Measurements from ENCODE around the gene NAALADL2. TPM values are rescaled to one million over a fixed set of nuclear protein-coding genes. Genes with fewer than 3 reads are reported as not detected.

NAALADL2 gene
- total RNA-seq, 6 donors from 2014 or later: 4.4 to 12.6 (median 6.3) TPM

DNA sequence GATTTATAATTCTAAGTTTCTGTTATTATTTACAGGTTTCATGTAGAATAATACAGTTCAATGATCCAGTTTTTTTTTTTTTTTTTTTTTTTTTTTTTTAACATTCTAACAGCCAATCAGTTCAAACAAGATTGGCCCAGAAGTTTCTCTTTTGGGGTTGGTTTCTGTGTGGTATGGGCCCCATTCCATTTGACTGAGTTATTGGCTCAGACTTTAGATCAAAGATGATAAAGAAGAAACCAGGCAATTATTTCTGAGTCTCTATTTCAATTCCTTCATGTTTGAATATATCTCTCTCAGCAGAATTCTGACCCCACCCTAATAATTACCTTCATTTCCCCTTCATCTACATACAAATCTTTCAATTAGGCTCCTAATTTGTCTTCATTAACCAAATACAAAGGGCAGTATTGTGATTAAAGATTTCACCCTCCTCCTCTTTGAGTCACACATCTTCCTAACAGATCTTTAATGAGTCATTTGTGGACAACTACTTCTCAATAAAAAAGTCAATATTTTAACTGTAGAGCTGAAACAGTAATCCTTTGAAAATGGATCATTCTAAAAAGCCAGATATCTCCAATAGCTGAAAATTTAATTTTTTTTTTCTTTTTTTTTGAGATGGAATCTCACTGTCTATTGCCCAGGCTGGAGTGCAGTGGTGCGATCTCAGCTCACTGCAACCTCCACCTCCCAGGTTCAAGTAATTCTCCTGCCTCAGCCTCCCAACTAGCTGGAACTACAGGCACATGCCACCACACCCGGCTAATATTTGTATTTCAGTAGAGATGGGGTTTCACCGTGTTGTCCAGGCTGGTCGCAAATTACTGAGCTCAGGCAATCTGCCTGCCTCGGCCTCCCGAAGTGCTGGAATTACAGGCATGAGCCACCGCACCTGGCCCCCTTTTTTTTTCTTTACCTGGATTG lies 878.8 kb downstream of the NAALADL2 start:
- TF ChIP-seq EP300 (IDR thresholded peaks at IDR 0.05): no peak
- TF ChIP-seq POLR2AphosphoS5 (IDR thresholded peaks at IDR 0.05): no peak
- no peak for TF ChIP-seq POLR2A (IDR thresholded peaks at IDR 0.05)
- TF ChIP-seq, protein P1, sequence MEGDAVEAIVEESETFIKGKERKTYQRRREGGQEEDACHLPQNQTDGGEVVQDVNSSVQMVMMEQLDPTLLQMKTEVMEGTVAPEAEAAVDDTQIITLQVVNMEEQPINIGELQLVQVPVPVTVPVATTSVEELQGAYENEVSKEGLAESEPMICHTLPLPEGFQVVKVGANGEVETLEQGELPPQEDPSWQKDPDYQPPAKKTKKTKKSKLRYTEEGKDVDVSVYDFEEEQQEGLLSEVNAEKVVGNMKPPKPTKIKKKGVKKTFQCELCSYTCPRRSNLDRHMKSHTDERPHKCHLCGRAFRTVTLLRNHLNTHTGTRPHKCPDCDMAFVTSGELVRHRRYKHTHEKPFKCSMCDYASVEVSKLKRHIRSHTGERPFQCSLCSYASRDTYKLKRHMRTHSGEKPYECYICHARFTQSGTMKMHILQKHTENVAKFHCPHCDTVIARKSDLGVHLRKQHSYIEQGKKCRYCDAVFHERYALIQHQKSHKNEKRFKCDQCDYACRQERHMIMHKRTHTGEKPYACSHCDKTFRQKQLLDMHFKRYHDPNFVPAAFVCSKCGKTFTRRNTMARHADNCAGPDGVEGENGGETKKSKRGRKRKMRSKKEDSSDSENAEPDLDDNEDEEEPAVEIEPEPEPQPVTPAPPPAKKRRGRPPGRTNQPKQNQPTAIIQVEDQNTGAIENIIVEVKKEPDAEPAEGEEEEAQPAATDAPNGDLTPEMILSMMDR (IDR thresholded peaks at IDR 0.05): no peak
- ATAC-seq (ENCODE audit: low FRiP score in 2 of 2): no peak
- H3K4me3 ChIP-seq: no peak overlapping the region
- no peaks in the 10 kb centered on the region for H3K36me3 ChIP-seq
- no peak overlapping the region for H3K27ac ChIP-seq
- 93 to 94% methylated on average over 7 of the region's 7 CpGs for WGBS, 2 donors
- no peaks in the 10 kb centered on the region for H3K27me3 ChIP-seq
- H3K4me1 ChIP-seq: no peaks in the 10 kb centered on the region
- H3K9me3 ChIP-seq: peaks cover 0 to 9% (median 0%) of the 10 kb centered on the region in 4 donors
- DNase-seq: no peak

- Histone ChIP-seq H3K27me3 (no peaks in the 10 kb centered on the region), H3K27ac (no peak overlapping the region), H3K9me3 (no peaks in the 10 kb centered on the region), H3K4me1 (no peaks in the 10 kb centered on the region), H3K36me3 (no peaks in the 10 kb centered on the region), H3K4me3 (no peak overlapping the region)
- 84 to 85% methylated on average over 4 of the region's 4 CpGs for WGBS, 2 donors
- ATAC-seq (ENCODE audit: low FRiP score in 2 of 2) (no peak), DNase-seq (no peak)
- TF ChIP-seq POLR2A (IDR thresholded peaks at IDR 0.05) (no peak), POLR2AphosphoS5 (IDR thresholded peaks at IDR 0.05) (no peak), EP300 (IDR thresholded peaks at IDR 0.05) (no peak)
- TF ChIP-seq, protein P1 (IDR thresholded peaks at IDR 0.05): no peak
Measured at GRCh38 chr3:175741951-175742350, 882.8 kb downstream of the NAALADL2 start.

DNA sequence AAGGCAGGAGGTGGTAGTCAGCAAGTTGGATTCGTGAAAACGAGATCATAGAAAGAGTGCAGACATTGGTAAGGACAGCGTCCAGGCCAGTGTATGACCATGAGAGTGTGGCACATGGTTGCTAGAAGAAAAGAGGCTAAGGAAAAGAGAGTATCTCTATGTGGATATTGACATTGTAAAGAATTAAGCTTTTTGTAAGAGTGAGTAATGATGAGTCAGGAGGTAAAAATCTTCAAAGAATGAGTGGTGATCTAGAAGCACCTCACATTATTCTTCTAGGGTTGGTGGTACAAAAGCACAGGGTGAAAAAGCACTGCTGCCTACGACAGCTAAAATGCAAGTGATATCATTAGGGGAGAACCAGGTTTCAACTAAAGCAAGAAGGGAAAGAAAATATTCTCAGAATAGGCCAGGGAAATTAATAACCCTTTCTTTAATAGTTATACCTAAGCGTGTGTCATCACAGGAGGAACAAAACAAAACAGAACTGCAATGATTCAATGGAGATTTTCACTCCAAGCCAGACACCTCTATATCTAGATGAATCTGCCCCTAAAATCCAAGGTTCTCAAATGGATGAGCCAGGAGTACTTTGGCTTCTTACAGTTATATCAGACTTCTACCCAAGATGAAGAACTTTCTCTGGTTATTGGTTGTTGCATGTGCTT lies 884.7 kb downstream of the NAALADL2 start:
- Histone ChIP-seq H3K9me3 (no peaks in the 10 kb centered on the region), H3K27me3 (no peaks in the 10 kb centered on the region), H3K36me3 (no peaks in the 10 kb centered on the region), H3K27ac (no peak overlapping the region), H3K4me1 (no peaks in the 10 kb centered on the region), H3K4me3 (no peak overlapping the region)
- ATAC-seq (ENCODE audit: low FRiP score in 2 of 2) (no peak), DNase-seq (no peak)
- no peak for TF ChIP-seq POLR2A (IDR thresholded peaks at IDR 0.05)
- TF ChIP-seq POLR2AphosphoS5 (IDR thresholded peaks at IDR 0.05): no peak
- no peak for TF ChIP-seq EP300 (IDR thresholded peaks at IDR 0.05)
- TF ChIP-seq, protein P1 (IDR thresholded peaks at IDR 0.05): no peak
- 85 to 87% methylated on average over 5 of the region's 5 CpGs for WGBS, 2 donors

- H3K9me3 ChIP-seq: no peaks in the 10 kb centered on the region
- ATAC-seq (ENCODE audit: low FRiP score in 2 of 2) (no peak), DNase-seq (no peak)
- no peak overlapping the region for H3K4me3 ChIP-seq
- H3K27ac ChIP-seq: no peak overlapping the region
- no peak for TF ChIP-seq EP300 (IDR thresholded peaks at IDR 0.05)
- TF ChIP-seq POLR2A (IDR thresholded peaks at IDR 0.05): no peak
- TF ChIP-seq, protein P1 (IDR thresholded peaks at IDR 0.05): no peak
- no peak for TF ChIP-seq POLR2AphosphoS5 (IDR thresholded peaks at IDR 0.05)
- H3K4me1 ChIP-seq: no peaks in the 10 kb centered on the region
- H3K27me3 ChIP-seq: no peaks in the 10 kb centered on the region
- WGBS, 2 donors: 89 to 92% methylated on average over 2 of the region's 2 CpGs
- no peaks in the 10 kb centered on the region for H3K36me3 ChIP-seq
Measured at GRCh38 chr3:175746308-175746707, 887.2 kb downstream of the NAALADL2 start.

All from upper lobe of left lung (tissue), 6 donors.